PFSK-1 (cell line): ENCODE results near the gene HIP1R.

Experiments
- FOXP2 ChIP-seq: optimal IDR thresholded peaks from 2 replicates; pipeline ENCODE3; 2011; ENCODE audit warnings: borderline replicate concordance, control low read depth, inconsistent platforms; ENCODE audit not compliant: insufficient read depth; ENCODE audit errors: extremely low read length, extremely low read depth
- POLR2AphosphoS5 ChIP-seq: IDR thresholded peaks from 2 replicates; pipeline ENCODE4 v1.6.1; 2012; ENCODE audit warnings: low read depth, mild to moderate bottlenecking, control low read depth, low read length, moderate library complexity
- REST ChIP-seq, 2 experiments: IDR thresholded peaks; 2 replicates each; pipeline versions ENCODE4 v1.6.1 to v1.8.0; 2011 to 2012; ENCODE audit warnings: low read depth in 2 of 2, low read length in 2 of 2, control low read depth in 1 of 2, inconsistent platforms in 1 of 2, mild to moderate bottlenecking in 1 of 2, moderate library complexity in 1 of 2; ENCODE audit not compliant: insufficient read depth in 1 of 2
- SIN3A ChIP-seq: IDR thresholded peaks from 2 replicates; pipeline ENCODE4 v1.6.1; 2012; ENCODE audit warnings: mild to moderate bottlenecking, low read length, moderate library complexity, borderline replicate concordance; ENCODE audit not compliant: insufficient read depth
- TAF1 ChIP-seq: IDR thresholded peaks from 2 replicates; pipeline ENCODE4 v1.6.1; 2012; ENCODE audit warnings: low read length, control low read depth, borderline replicate concordance; ENCODE audit not compliant: insufficient read depth

The HIP1R gene

GRCh38 chr12:122855928-122856831 is 20.9 kb downstream of the HIP1R start:
- TF ChIP-seq TAF1 (no peak), FOXP2 (no peak), SIN3A (no peak), REST (IDR thresholded peaks at IDR 0.05; ENCODE audit: insufficient read depth in 1 of 2, low read depth in 2 of 2, low read length in 2 of 2) (no peak), POLR2AphosphoS5 (no peak)

- TF ChIP-seq POLR2AphosphoS5 (no peak), REST (IDR thresholded peaks at IDR 0.05; ENCODE audit: insufficient read depth in 1 of 2, low read depth in 2 of 2, low read length in 2 of 2) (no peak), SIN3A (no peak), TAF1 (no peak), FOXP2 (no peak)
Observed at GRCh38 chr12:122856999-122857671, 21.9 kb downstream of the HIP1R start.

GRCh38 chr12:122858171-122858570 is 22.9 kb downstream of the HIP1R start:
- TF ChIP-seq REST (IDR thresholded peaks at IDR 0.05; ENCODE audit: insufficient read depth in 1 of 2, low read depth in 2 of 2, low read length in 2 of 2) (no peak), POLR2AphosphoS5 (no peak), TAF1 (no peak), FOXP2 (no peak), SIN3A (no peak)

- TF ChIP-seq SIN3A (no peak), TAF1 (no peak), REST (IDR thresholded peaks at IDR 0.05; ENCODE audit: insufficient read depth in 1 of 2, low read depth in 2 of 2, low read length in 2 of 2) (no peak), FOXP2 (no peak), POLR2AphosphoS5 (no peak)
Observed at GRCh38 chr12:122858591-122859302, 23.5 kb downstream of the HIP1R start.
